HepG2 (cell line): ENCODE measurements around the gene NTN3. TPM values are rescaled to one million over a fixed set of nuclear protein-coding genes. Genes with fewer than 3 reads are reported as not detected.

Experiments used
- ELF3 ChIP-seq: IDR thresholded peaks from 2 replicates; pipeline ENCODE4 v1.6.1; 2016; ENCODE audit warnings: missing genetic modification reagents, missing compliant biosample characterization
- HDAC1 ChIP-seq: sonication (generic); formaldehyde crosslinking; IDR thresholded peaks from 2 replicates; pipeline ENCODE4 v1.5.1; 2020; ENCODE audit warnings: mild to moderate bottlenecking, missing genetic modification reagents
- HNF1B ChIP-seq: sonication (generic); formaldehyde crosslinking; IDR thresholded peaks from 2 replicates; pipeline ENCODE4 v1.5.1; 2020; ENCODE audit warnings: mild to moderate bottlenecking, moderate library complexity, missing genetic modification reagents
- HOXA3 ChIP-seq: sonication (generic); formaldehyde crosslinking; IDR thresholded peaks from 2 replicates; pipeline ENCODE4 v1.5.0; 2020; ENCODE audit warnings: missing genetic modification reagents
- PAXIP1 ChIP-seq: sonication (generic); formaldehyde crosslinking; conservative IDR thresholded peaks from 2 replicates; pipeline ENCODE4 v1.4.0; 2020; ENCODE audit warnings: mild to moderate bottlenecking, missing genetic modification reagents, moderate library complexity
- SPEN ChIP-seq: sonication (generic); formaldehyde crosslinking; IDR thresholded peaks from 2 replicates; pipeline ENCODE4 v1.5.1; 2020; ENCODE audit warnings: low read depth, mild to moderate bottlenecking, missing genetic modification reagents
- ZBTB26 ChIP-seq: IDR thresholded peaks from 2 replicates; pipeline ENCODE4 v1.6.1; 2016; ENCODE audit warnings: missing compliant biosample characterization, missing genetic modification reagents, borderline replicate concordance
- ZNF407 ChIP-seq: sonication (generic); formaldehyde crosslinking; IDR thresholded peaks from one replicate; pipeline ENCODE4 v1.5.1; 2020; ENCODE audit warnings: mild to moderate bottlenecking, missing genetic modification reagents; ENCODE audit errors: not compliant biosample characterization
- ZNF619 ChIP-seq: sonication (generic); formaldehyde crosslinking; IDR thresholded peaks from 2 replicates; pipeline ENCODE4 v1.4.0; 2020; ENCODE audit warnings: mild to moderate bottlenecking, missing genetic modification reagents
- ZSCAN25 ChIP-seq: sonication (generic); formaldehyde crosslinking; IDR thresholded peaks from 2 replicates; pipeline ENCODE4 v1.8.0; 2022; ENCODE audit warnings: mild to moderate bottlenecking, missing genetic modification reagents
- polyA plus RNA-seq, 8 experiments: library from polyadenylated mRNA; depleted of rRNA in 3 of 8; stranded (reverse) in 7 of 8; unstranded in 1 of 8; fragments of >200 nt; fragmentation: Illumina TruSeq in 4 of 8; extraction: Trizol in 4 of 8; gene quantifications; 2 replicates each; pipeline versions ENCODE4 v1.2.1 to v1.2.3, GENCODE V29; 2011 to 2016; ENCODE audit warnings: low read depth in 4 of 8, missing spikeins in 1 of 8, mixed read lengths in 1 of 8; ENCODE audit not compliant: insufficient read depth in 1 of 8
- total RNA-seq, 5 experiments: library from RNA; depleted of rRNA; stranded (reverse); fragments of >200 nt; fragmentation: Illumina TruSeq; extraction: Trizol; gene quantifications; 2 replicates each; pipeline ENCODE4 v1.2.3, GENCODE V29; 2016; ENCODE audit warnings: low read depth in 1 of 5

Gene NTN3
- total and polyA plus RNA-seq, 2 of the 13 experiments (the other 11 are each of a cell fraction or from before 2014, with no cell fraction given), result 0.09 to 0.20 TPM

GRCh38 chr16:2429034-2429770 lies 41.9 kb upstream of the NTN3 start, which contains the start of gene CCNF (continued):
- TF ChIP-seq ZNF407 (peak; percentile 55), HDAC1 (CRISPR knock-in tag) (peak; percentile 45), ZNF619 (CRISPR knock-in tag) (no peak), ELF3 (CRISPR knock-in tag) (no peak; the same call in 1 of the 2 replicates), HNF1B (CRISPR knock-in tag) (peak; percentile 39; the same call in 1 of the 2 replicates), ZSCAN25 (CRISPR knock-in tag) (no peak), SPEN (CRISPR knock-in tag) (no peak), ZBTB26 (CRISPR knock-in tag) (no peak), PAXIP1 (CRISPR knock-in tag) (peak; percentile 40; the same call in 1 of the 2 replicates), HOXA3 (CRISPR knock-in tag) (peak; percentile 62)
